Endodermal cell (in vitro differentiated cells): ENCODE data around the gene IGF2R. TPM values are rescaled to one million over a fixed set of nuclear protein-coding genes. Genes with fewer than 3 reads are reported as not detected.

Experiments used
- DNase-seq: peaks from one replicate; pipeline ENCODE4 v3.0.0-alpha.2; 2017
- H3K27ac ChIP-seq: 2 replicates; pipeline ENCODE4 v1.5.1; 2013; ENCODE audit warnings: mild to moderate bottlenecking, low read depth, low read length, moderate library complexity
- H3K27me3 ChIP-seq: 2 replicates; pipeline ENCODE4 v1.6.1; 2013; ENCODE audit warnings: mild to moderate bottlenecking, low read length, moderate library complexity; ENCODE audit not compliant: insufficient read depth, control insufficient read depth, poor library complexity, severe bottlenecking
- H3K36me3 ChIP-seq: 2 replicates; pipeline ENCODE4 v1.7.0; 2013; ENCODE audit warnings: mild to moderate bottlenecking, low read length, moderate library complexity; ENCODE audit not compliant: control insufficient read depth, insufficient read depth
- H3K4me1 ChIP-seq: one replicate; pipeline ENCODE4 v1.7.0; 2013; ENCODE audit warnings: low read length; ENCODE audit not compliant: control insufficient read depth, insufficient read depth
- H3K4me3 ChIP-seq: 2 replicates; pipeline ENCODE4 v1.5.1; 2013; ENCODE audit warnings: mild to moderate bottlenecking, low read length, moderate library complexity
- H3K9ac ChIP-seq: 2 replicates; pipeline ENCODE4 v1.6.1; 2013; ENCODE audit warnings: mild to moderate bottlenecking, low read length, moderate library complexity; ENCODE audit not compliant: poor library complexity, severe bottlenecking; ENCODE audit errors: extremely low read depth
- H3K9me3 ChIP-seq: 2 replicates; pipeline ENCODE4 v1.6.1; 2013; ENCODE audit warnings: mild to moderate bottlenecking, low read length, moderate library complexity; ENCODE audit not compliant: control insufficient read depth
- H3K27ac Mint-ChIP-seq: 2 replicates; pipeline ENCODE4 v1.8.0; 2020; ENCODE audit warnings: mixed read lengths
- H3K27me3 Mint-ChIP-seq: 2 replicates; pipeline ENCODE4 v1.8.0; 2021; ENCODE audit warnings: mild to moderate bottlenecking, mixed read lengths; ENCODE audit not compliant: insufficient read depth
- H3K36me3 Mint-ChIP-seq: 2 replicates; pipeline ENCODE4 v1.8.0; 2020; ENCODE audit warnings: low read depth, mixed read lengths
- H3K4me1 Mint-ChIP-seq: 2 replicates; pipeline ENCODE4 v1.8.0; 2020; ENCODE audit warnings: mixed read lengths
- H3K4me3 Mint-ChIP-seq: 2 replicates; pipeline ENCODE4 v1.8.0; 2020; ENCODE audit warnings: mild to moderate bottlenecking, moderate library complexity, mixed read lengths
- H3K9me3 Mint-ChIP-seq: 2 replicates; pipeline ENCODE4 v1.8.0; 2020; ENCODE audit warnings: mild to moderate bottlenecking, mixed read lengths
- WGBS, 2 experiments: methylation state at CpG; one replicate each; pipeline versions ENCODE4 v1.1.5 to v1.1.7; 2013; ENCODE audit warnings: missing lambda C conversion rate in 2 of 2, mixed read lengths in 1 of 2; ENCODE audit not compliant: insufficient coverage in 1 of 2, insufficient read length in 1 of 2; 5-methylcytosine and 5-hydroxymethylcytosine counted together
- total RNA-seq, 2 donors: library from RNA; stranded (reverse); fragmentation: NEBNext Ultra II Directional in 1 of 2; extraction: Animal tissue kit (Norgen Biotek cat#: 25700) in 1 of 2; gene quantifications; 2 replicates in 1 of 2; 3 replicates in 1 of 2; pipeline ENCODE4 v1.2.1, GENCODE V29; 2021
- TF ChIP-seq, protein P1 (sequence below): fragments of 200-600 bp; sonication (generic); conservative IDR thresholded peaks from 2 replicates; pipeline ENCODE4 v1.5.0; 2021; ENCODE audit warnings: antibody characterized with exemption, mild to moderate bottlenecking

The IGF2R gene
- total RNA-seq, 2 donors from 2014 or later: 103 to 130 TPM

- Mint-ChIP-seq H3K36me3 (no peaks in the 10 kb centered on the region), H3K27me3 (peaks cover 7% of the 10 kb centered on the region), H3K4me1 (no peaks in the 10 kb centered on the region), H3K4me3 (no peak overlapping the region), H3K27ac (no peak overlapping the region), H3K9me3 (peaks cover 4% of the 10 kb centered on the region)
- Histone ChIP-seq H3K36me3 (no peaks in the 10 kb centered on the region), H3K9me3 (peaks cover 7% of the 10 kb centered on the region), H3K9ac (no peak overlapping the region), H3K4me3 (no peak overlapping the region), H3K27me3 (peaks cover 5% of the 10 kb centered on the region), H3K4me1 (peaks cover 5% of the 10 kb centered on the region), H3K27ac (no peak overlapping the region)
- TF ChIP-seq, protein P1, sequence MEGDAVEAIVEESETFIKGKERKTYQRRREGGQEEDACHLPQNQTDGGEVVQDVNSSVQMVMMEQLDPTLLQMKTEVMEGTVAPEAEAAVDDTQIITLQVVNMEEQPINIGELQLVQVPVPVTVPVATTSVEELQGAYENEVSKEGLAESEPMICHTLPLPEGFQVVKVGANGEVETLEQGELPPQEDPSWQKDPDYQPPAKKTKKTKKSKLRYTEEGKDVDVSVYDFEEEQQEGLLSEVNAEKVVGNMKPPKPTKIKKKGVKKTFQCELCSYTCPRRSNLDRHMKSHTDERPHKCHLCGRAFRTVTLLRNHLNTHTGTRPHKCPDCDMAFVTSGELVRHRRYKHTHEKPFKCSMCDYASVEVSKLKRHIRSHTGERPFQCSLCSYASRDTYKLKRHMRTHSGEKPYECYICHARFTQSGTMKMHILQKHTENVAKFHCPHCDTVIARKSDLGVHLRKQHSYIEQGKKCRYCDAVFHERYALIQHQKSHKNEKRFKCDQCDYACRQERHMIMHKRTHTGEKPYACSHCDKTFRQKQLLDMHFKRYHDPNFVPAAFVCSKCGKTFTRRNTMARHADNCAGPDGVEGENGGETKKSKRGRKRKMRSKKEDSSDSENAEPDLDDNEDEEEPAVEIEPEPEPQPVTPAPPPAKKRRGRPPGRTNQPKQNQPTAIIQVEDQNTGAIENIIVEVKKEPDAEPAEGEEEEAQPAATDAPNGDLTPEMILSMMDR: no peak
- no peak for DNase-seq
- WGBS, 2 experiments: 89 to 100% methylated on average over 2 of the region's 2 CpGs
Measured at GRCh38 chr6:159935065-159935464, 33.8 kb upstream of the IGF2R start.

DNA sequence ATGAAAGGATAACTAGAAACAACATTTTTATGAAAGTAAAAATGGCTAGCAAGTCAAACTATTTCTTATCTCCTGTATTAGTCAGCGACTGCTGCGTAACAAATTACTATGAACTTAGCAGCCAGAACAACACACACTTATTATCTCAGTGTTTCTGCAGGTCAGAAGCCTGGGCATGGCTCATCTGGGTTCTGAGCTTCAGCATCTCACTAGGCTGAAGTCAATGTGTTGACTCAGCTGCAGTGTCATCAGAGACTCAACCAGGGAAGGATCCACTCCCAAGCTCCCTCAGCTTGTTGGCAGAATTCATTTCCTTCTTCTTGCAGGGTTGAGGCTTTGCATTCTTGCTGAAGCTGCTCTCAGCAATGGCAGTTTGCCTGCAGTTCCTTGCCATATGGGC, 33.2 kb upstream of the IGF2R start:
- Histone ChIP-seq H3K4me1 (peaks cover 5% of the 10 kb centered on the region), H3K9ac (no peak overlapping the region), H3K27me3 (peaks cover 5% of the 10 kb centered on the region), H3K27ac (no peak overlapping the region), H3K4me3 (no peak overlapping the region), H3K9me3 (peaks cover 7% of the 10 kb centered on the region), H3K36me3 (no peaks in the 10 kb centered on the region)
- Mint-ChIP-seq H3K27ac (no peak overlapping the region), H3K27me3 (peaks cover 7% of the 10 kb centered on the region), H3K36me3 (no peaks in the 10 kb centered on the region), H3K4me3 (no peak overlapping the region), H3K9me3 (peaks cover 4% of the 10 kb centered on the region), H3K4me1 (no peaks in the 10 kb centered on the region)
- TF ChIP-seq, protein P1: no peak
- DNase-seq: no peak
- WGBS, 2 experiments: 83 to 96% methylated on average over 1 to 2 of the region's 2 CpGs

- Histone ChIP-seq H3K9me3 (peaks cover 20% of the 10 kb centered on the region), H3K4me3 (no peak overlapping the region), H3K27ac (no peak overlapping the region), H3K27me3 (no peaks in the 10 kb centered on the region), H3K4me1 (peaks cover 5% of the 10 kb centered on the region), H3K36me3 (no peaks in the 10 kb centered on the region), H3K9ac (no peak overlapping the region)
- Mint-ChIP-seq H3K4me3 (no peak overlapping the region), H3K9me3 (peaks cover 15% of the 10 kb centered on the region), H3K27ac (no peak overlapping the region), H3K27me3 (peaks cover 5% of the 10 kb centered on the region), H3K36me3 (peaks cover 2% of the 10 kb centered on the region), H3K4me1 (no peaks in the 10 kb centered on the region)
- DNase-seq: no peak
- WGBS, 2 experiments: 90 to 96% methylated on average over 2 to 6 of the region's 6 CpGs
- TF ChIP-seq, protein P1: no peak
Measured at GRCh38 chr6:159939591-159940016, 29.3 kb upstream of the IGF2R start.
